NCI-H1417 treated with DMSO at 0.1 percent for 48 hours (cell line): Measurements from ENCODE around the gene CLEC18B.
"Not testable (repeated sequence)": the region's sequence is repeated elsewhere in the genome, so short reads cannot be mapped to it uniquely, and the experiment has no call there.

Experiments
- DNase-seq: peaks from one replicate; lab custom pipeline; 2025; lab: John Stamatoyannopoulos, UW

Gene CLEC18B

GRCh38 chr16:74420612-74421481 lies at the start of gene CLEC18B:
Gene CLEC18B, minus strand, starts transcription at chr16:74421478. Its CDS starts 208 bp downstream, at chr16:74421270.
- not testable (repeated sequence) for DNase-seq

DNA sequence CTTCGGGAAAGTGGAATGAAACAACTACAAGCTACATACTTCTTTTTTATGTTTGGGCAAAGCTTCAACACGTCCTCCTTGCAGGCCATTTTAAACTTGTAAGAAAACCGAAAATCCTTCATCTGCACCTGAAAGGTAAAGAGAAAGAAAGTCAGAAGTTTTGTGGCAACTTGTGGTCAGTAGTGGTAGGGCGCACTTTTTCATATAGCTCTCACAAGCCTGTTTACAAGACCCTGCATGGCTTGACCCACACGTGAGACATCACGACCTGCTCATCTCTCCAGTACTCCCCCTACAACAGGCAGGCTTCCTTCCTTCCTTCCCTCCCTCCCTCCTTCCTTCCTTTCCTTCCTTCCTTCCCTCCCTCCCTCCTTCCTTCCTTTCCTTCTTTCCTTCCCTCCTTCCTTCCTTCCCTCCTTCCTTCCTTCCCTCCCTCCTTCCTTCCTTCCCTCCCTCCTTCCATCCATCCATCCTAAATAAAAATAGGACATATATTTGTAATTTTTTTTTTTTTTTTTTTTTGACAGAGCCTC lies 48.7 kb upstream of the CLEC18B start:
- no peak for DNase-seq

GRCh38 chr16:74468807-74469525 lies 47.7 kb upstream of the CLEC18B start:
- no peak for DNase-seq

- DNase-seq = no peak
Observed at GRCh38 chr16:74466872-74467271, 45.6 kb upstream of the CLEC18B start.

GRCh38 chr16:74465851-74466685 lies 44.8 kb upstream of the CLEC18B start:
- no peak for DNase-seq

- no peak for DNase-seq
Observed at GRCh38 chr16:74465281-74465680, 44.0 kb upstream of the CLEC18B start.

GRCh38 chr16:74463888-74464287 lies 42.6 kb upstream of the CLEC18B start:
- DNase-seq = no peak

DNA sequence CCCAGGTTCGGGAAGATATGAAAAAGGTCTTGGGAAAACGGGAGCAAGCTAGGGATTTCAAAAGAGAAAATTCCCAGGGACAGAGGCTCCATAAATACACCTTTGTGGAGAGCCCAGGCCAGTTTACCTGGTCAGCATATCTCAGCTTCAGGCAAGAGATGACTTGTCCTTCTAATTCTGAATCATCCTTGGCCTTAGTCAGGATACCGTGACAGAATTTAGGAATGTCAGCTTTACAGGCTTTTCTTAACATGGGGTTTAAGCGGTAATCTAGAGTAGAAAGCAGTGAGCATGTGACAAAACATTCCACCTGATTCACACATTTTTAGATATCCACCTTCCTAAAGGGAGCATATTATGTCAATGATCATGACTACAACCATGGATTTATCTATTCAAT lies 41.1 kb upstream of the CLEC18B start:
- DNase-seq = no peak

DNA sequence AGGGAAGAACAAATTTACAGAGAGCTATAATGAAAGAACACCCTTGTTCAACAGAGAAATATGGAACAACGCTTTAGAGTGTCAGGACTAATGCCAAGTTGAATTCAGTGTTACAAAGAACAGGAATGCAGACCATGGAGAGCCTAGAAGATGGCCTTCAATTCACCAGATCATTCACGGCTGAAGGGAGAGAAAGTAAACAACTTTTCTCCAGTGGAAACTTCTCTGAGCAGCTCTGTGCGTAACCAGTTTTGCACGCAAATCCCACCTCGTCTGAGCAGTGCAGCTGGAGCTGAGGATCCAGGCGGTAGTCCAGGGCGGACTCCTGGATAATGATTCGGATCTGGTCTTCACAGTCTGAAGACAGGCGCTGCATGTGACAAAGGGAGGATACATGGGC lies 40.5 kb upstream of the CLEC18B start:
- no peak for DNase-seq

DNA sequence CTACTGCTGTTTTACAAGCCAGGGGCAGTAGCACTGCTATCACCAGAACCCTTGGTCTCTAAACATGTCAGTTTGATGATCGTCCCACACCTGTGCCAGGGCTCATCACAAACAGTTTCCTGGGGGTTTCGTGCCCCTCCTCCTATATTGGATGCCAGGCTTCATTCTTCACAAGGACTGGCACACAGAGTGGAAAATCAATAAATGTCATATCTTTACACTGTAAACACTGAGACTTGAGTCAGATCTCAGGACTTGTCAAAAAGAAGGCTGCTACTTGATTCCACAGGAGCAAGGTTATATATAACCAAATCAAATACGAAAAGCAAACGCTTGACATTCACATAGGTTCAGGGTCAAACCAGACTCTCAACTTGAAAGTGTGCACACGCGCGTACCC lies 39.3 kb upstream of the CLEC18B start:
- no peak for DNase-seq

DNA sequence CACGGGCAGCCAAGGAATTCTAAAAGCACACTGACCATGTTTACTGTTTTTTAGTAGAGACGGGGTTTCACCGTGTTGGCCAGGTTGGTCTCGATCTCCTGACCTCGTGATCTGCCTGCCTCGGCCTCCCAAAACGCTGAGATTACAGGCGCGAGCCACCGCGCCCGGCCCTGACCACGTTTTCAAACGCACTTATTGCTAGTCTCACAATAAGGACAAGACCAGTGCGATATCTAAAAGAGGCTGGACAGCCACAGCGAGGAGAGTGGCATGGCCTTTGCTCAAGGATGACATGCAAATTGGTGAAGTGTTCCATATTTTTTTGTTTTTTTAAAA lies 35.0 kb upstream of the CLEC18B start:
- DNase-seq = no peak

- no peak for DNase-seq
Observed at GRCh38 chr16:74455619-74456289, 34.5 kb upstream of the CLEC18B start.

DNA sequence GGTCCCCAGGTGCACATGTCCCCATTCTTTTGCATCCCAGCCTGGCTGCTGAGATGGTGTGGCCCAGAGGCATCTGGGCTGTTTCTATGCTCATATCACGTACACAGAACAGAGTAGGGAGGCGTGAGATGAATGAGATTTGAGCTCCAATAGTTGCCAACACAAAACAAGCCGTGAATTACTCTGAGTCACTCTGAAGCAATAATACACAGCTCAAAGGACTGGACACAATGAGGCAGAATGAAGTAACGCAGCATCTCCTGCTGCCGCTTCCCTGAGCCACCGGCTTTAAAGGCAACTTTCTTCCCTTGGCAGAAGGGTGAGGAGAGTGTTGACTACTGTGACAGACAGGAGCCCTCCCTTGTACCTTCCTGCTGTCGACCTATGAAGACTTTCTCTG lies 33.9 kb upstream of the CLEC18B start:
- no peak for DNase-seq

DNA sequence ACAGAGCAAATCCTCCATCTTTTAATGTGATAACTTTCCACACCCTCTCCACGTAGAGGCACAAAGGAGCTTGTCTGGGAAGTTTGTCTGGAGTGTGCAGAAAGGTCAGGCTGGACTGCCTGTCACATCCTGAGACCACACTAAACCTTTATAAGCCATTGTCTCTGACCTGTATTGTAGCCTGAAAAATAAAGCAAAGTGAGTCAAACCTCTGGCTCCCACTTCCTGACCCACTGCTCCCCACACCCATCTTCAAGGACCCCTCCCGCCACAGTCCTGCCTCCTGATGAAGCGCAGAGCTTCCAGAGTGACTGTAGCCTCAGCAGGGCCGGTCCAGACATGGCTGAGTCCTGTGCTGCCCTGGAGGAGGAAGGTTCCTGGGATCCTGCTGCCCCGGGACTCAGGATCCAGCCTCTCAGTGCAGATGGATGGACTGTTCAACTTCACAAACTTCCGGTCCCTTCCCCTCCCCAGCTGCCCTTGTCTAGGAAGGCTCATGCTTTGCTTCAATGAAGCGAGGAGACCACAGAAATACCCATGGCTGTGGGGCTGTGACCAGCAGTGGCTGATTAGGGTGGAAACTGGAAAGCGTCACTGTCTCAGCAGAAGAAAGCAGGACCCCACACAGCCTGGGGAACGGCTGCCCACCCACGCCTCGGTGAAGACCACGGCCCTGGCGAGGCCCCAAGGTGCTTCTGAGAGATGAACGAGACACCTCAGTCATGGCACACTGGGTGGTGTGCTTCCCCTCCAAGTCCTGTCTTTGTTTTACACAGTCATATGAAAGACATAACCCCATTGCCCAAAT lies 30.9 kb upstream of the CLEC18B start:
- DNase-seq = no peak

DNA sequence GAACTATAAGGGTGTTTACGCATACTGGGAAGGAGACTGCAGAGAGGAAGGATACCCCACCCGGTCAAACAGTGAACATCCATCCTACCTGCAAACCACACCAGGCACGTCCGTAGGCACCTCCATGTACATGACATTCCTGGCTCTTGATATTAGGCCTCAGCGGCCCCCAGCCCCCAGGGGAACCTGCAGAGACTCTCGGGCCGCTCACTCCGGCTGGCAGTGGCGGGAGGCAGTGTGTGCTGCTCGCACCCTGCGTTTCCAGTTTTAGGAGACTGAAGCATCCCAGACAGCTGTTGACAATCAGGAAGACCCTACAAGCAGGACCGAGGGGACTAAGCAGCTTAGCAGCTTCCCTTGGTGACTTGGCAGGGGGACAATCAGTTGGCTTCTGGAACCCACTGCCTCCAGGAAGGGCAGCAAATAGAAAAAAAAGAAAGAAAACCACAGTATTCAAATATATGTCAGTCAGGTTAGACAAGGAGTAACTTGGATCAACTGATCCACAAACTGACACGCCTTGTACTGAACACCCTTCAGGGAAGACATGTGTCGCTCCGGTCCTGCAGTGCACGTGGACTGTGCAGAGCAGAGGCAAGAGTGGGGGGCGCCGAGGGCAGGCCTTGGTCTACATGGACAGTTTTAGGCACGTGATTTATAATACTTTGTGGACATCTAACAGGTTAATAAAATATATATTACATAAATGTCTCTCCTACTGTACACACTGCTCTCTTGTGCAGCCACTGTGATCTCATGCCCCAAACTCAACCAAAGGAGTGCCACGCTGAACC lies 29.9 kb upstream of the CLEC18B start:
- no peak for DNase-seq

DNA sequence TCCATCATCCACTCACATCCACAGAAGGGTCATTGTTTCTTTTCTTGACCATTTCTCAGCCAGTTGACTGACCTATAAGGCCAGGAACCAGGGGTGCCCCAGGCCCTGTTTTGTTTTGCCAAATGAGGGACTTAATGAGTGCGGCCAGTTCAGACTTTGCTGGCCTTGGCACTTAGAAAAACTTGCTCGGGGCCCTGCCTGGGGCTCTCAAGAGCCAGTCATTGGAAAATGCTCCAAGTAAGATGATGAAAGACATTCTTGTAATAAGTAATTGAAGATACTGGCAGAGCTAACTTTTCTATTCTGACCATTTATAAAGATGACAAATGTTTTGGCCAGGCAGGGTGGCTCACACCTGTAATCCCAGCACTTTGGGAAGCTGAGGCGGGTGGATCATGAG lies 29.0 kb upstream of the CLEC18B start:
- DNase-seq = no peak

GRCh38 chr16:74449470-74449869 lies 28.2 kb upstream of the CLEC18B start:
- DNase-seq = no peak

DNA sequence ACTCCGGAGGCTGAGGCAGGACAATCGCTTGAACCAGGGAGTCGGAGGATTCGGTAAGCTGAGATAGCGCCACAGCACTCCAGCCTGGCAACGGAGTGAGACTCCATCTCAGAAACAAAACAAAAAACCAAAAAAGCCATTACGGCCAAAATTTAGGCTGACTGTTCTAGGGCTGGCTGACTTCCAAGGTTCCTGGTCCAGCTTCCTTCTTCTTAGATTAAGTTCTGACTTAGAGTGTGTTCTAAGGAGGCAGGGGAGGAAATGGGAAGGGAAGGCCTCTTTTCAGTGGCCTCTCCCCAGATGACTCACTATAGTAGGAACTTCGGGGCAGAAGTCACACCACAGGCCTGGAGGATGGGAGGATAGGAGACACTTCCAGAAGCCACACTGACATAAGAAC lies 27.7 kb upstream of the CLEC18B start:
- DNase-seq = no peak

DNA sequence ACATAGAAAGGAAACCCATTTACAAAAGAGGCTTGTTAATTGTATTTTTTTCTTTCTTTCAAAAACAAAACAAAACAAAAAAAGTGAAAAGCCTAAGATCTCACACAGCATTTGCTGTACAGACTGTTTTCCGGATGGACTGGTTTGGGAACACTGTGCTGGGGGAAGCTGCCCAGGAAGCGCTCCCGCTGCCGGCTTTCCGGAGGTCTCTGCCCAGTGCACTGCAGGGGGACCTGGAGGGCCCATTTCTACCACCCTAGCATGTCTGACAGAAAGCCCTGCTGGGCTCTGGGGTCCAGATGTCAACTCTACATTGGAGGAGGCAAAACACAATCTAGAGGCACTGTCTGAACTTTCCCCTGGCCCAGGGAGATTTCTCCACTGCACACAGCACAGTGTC lies 26.3 kb upstream of the CLEC18B start:
- DNase-seq = no peak

- DNase-seq = no peak
Observed at GRCh38 chr16:74446866-74447265, 25.6 kb upstream of the CLEC18B start.
